22Rv1 (cell line): ENCODE measurements around the gene AMN.

Source experiments
- H3K27ac ChIP-seq: fragments of 450-650 bp; 2 replicates; pipeline ENCODE4 v1.5.1; 2017
- ZFX ChIP-seq: fragments of 450-650 bp; IDR thresholded peaks from 2 replicates; pipeline ENCODE4 v1.6.1; 2017; ENCODE audit warnings: antibody characterized with exemption, borderline replicate concordance
- TF ChIP-seq, protein P1 (sequence below): fragments of 450-650 bp; IDR thresholded peaks from 2 replicates; pipeline ENCODE4 v1.5.1; 2017; ENCODE audit warnings: mild to moderate bottlenecking

The AMN gene

DNA sequence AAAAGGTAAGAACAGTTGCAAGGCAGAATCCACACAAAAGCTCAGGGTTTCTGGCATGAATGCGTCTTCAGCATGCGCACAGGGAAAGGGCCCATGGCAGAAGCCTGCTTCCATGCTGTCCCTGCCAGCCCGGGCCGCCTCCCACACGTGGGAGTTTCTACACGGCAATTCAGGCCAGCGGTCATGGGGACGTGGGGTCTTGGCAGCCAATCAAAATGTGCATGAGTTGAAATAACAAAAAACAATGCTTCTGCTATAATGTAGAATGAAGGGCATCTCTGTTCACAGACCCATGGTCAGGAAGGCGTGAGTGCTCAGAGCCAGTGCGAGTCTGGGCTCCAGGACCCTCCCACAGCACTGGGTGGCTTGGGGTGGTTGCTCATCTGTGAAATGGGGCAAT lies 28.6 kb downstream of the AMN start:
- TF ChIP-seq, protein P1, sequence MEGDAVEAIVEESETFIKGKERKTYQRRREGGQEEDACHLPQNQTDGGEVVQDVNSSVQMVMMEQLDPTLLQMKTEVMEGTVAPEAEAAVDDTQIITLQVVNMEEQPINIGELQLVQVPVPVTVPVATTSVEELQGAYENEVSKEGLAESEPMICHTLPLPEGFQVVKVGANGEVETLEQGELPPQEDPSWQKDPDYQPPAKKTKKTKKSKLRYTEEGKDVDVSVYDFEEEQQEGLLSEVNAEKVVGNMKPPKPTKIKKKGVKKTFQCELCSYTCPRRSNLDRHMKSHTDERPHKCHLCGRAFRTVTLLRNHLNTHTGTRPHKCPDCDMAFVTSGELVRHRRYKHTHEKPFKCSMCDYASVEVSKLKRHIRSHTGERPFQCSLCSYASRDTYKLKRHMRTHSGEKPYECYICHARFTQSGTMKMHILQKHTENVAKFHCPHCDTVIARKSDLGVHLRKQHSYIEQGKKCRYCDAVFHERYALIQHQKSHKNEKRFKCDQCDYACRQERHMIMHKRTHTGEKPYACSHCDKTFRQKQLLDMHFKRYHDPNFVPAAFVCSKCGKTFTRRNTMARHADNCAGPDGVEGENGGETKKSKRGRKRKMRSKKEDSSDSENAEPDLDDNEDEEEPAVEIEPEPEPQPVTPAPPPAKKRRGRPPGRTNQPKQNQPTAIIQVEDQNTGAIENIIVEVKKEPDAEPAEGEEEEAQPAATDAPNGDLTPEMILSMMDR, result no peak
- no peak for TF ChIP-seq ZFX
- no peak overlapping the region for H3K27ac ChIP-seq

DNA sequence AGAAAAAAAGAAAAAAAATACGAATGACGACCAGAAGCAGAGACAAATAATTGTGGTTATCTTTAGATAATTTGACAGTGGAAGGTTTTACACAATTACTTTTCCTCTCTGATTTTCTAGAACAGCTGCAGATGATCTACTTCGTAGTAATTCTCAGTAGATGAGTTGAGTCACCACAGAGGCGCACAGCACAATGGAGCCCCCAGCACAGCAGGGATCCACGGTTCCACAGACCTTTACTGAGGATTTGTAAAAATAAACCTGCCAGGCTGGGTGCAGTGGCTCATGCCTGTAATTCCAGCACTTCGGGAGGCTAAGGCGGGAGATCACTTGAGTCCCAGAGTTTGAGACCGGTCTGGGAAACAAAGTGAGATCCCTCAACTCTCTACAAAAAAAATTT lies 29.3 kb downstream of the AMN start:
- TF ChIP-seq, protein P1, result no peak
- no peak for TF ChIP-seq ZFX
- no peak overlapping the region for H3K27ac ChIP-seq

DNA sequence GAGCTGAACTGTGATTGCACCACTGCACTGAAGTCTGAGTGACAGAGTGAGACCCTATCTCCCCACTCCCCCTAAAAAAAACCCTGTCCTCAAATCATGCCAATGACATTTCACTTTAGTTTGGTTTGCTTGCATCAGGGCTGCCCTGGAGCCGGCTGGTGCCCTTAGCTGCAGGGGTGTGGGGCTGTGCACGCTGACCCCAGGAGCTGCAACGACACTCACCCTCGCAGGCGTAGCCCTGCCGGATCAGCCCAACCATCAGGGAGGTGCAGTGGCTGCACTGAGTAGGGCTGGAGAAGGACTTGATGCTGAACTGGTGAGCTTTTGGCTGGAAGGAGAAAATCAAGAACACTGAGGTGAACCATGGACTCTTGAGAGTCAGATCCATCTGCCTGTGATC lies 29.8 kb downstream of the AMN start:
- no peak for TF ChIP-seq ZFX
- TF ChIP-seq, protein P1, result no peak
- no peak overlapping the region for H3K27ac ChIP-seq

DNA sequence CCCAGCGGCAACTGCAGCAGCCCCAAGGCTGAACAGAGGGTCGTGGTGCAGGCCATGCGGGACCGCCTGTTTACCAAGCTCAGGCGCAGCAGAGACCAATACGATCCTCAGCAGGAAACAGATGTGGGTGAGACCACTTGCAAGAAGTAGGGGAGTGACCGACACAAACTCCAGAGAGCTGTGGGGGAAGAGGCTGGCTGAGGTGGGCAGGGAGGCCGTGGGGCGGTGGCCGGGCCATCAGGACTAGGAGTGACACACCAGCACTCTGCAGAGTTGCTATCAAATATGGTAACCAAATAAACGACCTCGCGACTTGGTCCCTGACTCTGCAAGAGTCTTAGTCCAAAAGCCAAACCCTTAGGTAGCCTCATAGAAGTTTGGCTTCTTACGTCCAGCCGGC lies 30.6 kb downstream of the AMN start:
- no peak overlapping the region for H3K27ac ChIP-seq
- TF ChIP-seq, protein P1, result no peak
- TF ChIP-seq ZFX, result no peak

DNA sequence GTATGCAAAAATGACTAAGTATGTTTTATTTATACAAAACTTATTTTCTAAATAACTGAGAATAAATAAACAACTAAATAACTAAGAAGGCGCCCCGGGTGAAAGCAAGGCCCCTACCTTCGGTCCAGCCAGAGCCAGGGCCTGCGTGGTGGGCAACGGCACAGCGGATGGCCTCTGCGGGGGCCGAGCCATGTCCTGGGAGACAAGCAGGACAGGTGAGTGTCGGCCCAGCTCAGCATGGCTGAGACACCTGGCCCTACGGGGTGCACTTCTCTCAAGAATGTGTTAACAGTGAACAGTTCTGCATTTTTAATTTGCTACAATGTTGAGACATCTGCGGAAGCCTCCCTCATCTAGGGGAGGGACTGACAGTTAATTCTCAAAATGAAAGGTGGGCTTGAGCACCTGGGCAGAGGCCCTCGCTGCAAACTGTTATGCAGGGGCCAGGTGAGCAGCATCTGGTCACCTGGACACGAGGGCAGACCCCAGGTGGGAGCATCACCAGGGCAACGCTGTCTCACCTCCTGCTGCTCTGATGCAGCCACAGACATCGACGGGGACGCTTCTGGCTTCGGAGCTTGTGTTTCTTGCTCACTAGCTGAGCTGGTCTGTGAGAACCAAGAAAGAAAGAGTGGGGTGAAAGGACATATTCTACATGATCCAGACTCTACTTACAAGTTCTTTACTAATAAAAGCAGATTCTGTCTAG lies 31.8 kb downstream of the AMN start:
- H3K27ac ChIP-seq, result no peak overlapping the region
- no peak for TF ChIP-seq ZFX
- TF ChIP-seq, protein P1, result no peak

DNA sequence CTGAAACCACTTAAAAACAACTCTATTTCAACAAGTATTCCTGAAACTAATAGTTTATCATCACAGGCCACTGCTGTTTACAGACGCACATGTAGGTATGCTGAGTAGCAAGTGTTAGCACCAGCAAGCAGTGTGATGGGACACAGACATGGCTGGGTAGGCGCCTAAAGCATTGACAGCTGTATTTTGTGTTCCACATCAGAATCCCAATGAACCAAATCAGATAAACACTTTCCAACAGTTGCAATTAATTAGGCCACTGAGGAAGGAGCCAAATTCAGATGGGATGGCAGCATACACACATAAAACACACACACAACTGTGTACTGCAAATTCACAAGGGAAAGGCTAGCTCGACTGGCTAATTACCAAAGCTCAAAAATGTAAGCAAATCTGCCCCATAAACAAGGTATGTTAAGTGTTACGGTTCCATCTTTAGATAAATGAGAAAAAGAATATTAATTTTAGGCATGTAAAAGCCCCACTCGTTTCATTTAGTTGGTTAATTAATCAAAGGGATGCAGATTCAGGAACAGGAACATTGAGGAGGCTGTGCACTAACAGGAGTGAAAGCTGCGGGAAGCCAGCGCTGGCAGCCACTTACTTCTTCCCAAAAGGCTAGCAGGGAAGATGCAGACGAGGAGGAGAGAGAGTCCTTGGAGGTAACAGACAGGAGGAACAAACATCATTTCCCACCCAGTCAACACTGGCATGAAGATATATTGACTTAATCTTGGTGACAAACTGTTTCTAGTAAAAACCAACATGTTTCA lies 33.4 kb downstream of the AMN start:
- TF ChIP-seq, protein P1, result no peak
- TF ChIP-seq ZFX, result no peak
- H3K27ac ChIP-seq, result no peak overlapping the region

DNA sequence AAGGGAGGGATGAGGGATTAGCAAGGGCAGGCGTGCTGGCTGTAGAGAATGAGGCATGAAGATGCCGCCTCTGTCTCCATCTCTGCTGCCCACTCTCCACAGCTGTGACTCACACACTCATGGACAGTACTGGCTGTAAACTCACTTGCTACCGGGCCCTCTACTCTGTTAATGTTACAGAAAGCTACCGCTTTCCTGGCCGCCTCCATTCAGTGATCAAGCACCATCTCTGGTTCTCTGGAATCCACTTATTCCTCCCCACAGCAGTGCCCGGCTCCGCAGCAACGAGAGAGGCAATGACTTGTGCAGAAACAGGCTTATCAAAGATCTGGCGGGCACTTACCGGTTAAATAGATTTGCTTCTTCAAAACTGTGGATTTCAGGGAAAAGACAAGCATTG lies 34.8 kb downstream of the AMN start:
- no peak overlapping the region for H3K27ac ChIP-seq
- no peak for TF ChIP-seq ZFX
- TF ChIP-seq, protein P1, result no peak
